SK-N-SH treated with all-trans-retinoic acid at 6 μM for 48 hours (cell line): Measurements from ENCODE around the gene RNF212B.
"Not testable (repeated sequence)": the region's sequence is repeated elsewhere in the genome, so short reads cannot be mapped to it uniquely, and the experiment has no call there.

Experiments
- ATAC-seq: fragments of 200-7000 bp; cut with Tn5 transposase; 3 replicates; pipeline ENCODE4 v1.9.1; 2020; ENCODE audit warnings: mild to moderate bottlenecking, moderate library complexity
- ARNTL ChIP-seq: fragments of 450-650 bp; formaldehyde crosslinking; IDR thresholded peaks from 2 replicates; pipeline ENCODE4 v1.5.0; 2020; ENCODE audit warnings: low read depth, mild to moderate bottlenecking, moderate library complexity, borderline replicate concordance
- BACH2 ChIP-seq: fragments of 250-450 bp; sonication (Bioruptor Pico); IDR thresholded peaks from 2 replicates; pipeline ENCODE4 v1.9.0; 2021; ENCODE audit warnings: mild to moderate bottlenecking, borderline replicate concordance
- CREB5 ChIP-seq: fragments of 250-450 bp; sonication (Bioruptor Pico); IDR thresholded peaks from 2 replicates; pipeline ENCODE4 v1.5.1; 2020; ENCODE audit warnings: low read depth, mild to moderate bottlenecking, moderate library complexity
- CSDC2 ChIP-seq: fragments of 250-450 bp; sonication (Bioruptor Pico); IDR thresholded peaks from 2 replicates; pipeline ENCODE4 v1.5.0; 2020; ENCODE audit warnings: mild to moderate bottlenecking, moderate library complexity
- ISL1 ChIP-seq: fragments of 250-450 bp; sonication (Bioruptor Pico); IDR thresholded peaks from 2 replicates; pipeline ENCODE4 v2.1.2; 2022; ENCODE audit warnings: mild to moderate bottlenecking, moderate library complexity
- OSR1 ChIP-seq: fragments of 250-450 bp; sonication (Bioruptor Pico); IDR thresholded peaks from 2 replicates; pipeline ENCODE4 v1.8.0; 2022; ENCODE audit warnings: moderate library complexity, mild to moderate bottlenecking, inconsistent platforms
- PPARA ChIP-seq: fragments of 250-450 bp; sonication (Bioruptor Pico); IDR thresholded peaks from 2 replicates; pipeline ENCODE4 v1.5.0; 2020; ENCODE audit warnings: mild to moderate bottlenecking, borderline replicate concordance
- RARB ChIP-seq: fragments of 250-450 bp; sonication (Bioruptor Pico); IDR thresholded peaks from 2 replicates; pipeline ENCODE4 v1.8.0; 2021; ENCODE audit warnings: mild to moderate bottlenecking, moderate library complexity
- SNAI2 ChIP-seq: fragments of 250-450 bp; sonication (Bioruptor Pico); IDR thresholded peaks from 2 replicates; pipeline ENCODE4 v1.5.0; 2020; ENCODE audit warnings: mild to moderate bottlenecking, moderate library complexity
- TCF4 ChIP-seq: fragments of 250-450 bp; sonication (Bioruptor Pico); IDR thresholded peaks from 2 replicates; pipeline ENCODE4 v1.8.0; 2021; ENCODE audit warnings: mild to moderate bottlenecking, moderate library complexity, borderline replicate concordance
- TSHZ2 ChIP-seq: fragments of 250-450 bp; sonication (Bioruptor Pico); IDR thresholded peaks from 2 replicates; pipeline ENCODE4 v1.5.0; 2020; ENCODE audit warnings: mild to moderate bottlenecking, moderate library complexity
- ZC3H10 ChIP-seq: fragments of 250-450 bp; sonication (Bioruptor Pico); IDR thresholded peaks from 2 replicates; pipeline ENCODE4 v1.5.1; 2021; ENCODE audit warnings: mild to moderate bottlenecking, moderate library complexity
- ZFP3 ChIP-seq: fragments of 250-450 bp; sonication (Bioruptor Pico); IDR thresholded peaks from 2 replicates; pipeline ENCODE4 v1.5.0; 2020; ENCODE audit warnings: mild to moderate bottlenecking, moderate library complexity
- ZFP30 ChIP-seq: fragments of 450-650 bp; formaldehyde crosslinking; IDR thresholded peaks from 2 replicates; pipeline ENCODE4 v1.5.0; 2022; ENCODE audit warnings: mild to moderate bottlenecking, moderate library complexity
- ZNF70 ChIP-seq: fragments of 450-650 bp; formaldehyde crosslinking; IDR thresholded peaks from 2 replicates; pipeline ENCODE4 v1.5.0; 2020; ENCODE audit warnings: mild to moderate bottlenecking, moderate library complexity
- ZNF8 ChIP-seq: fragments of 450-650 bp; formaldehyde crosslinking; IDR thresholded peaks from 2 replicates; pipeline ENCODE4 v1.5.0; 2020; ENCODE audit warnings: mild to moderate bottlenecking, moderate library complexity
- TF ChIP-seq, protein P1 (sequence below): fragments of 250-450 bp; sonication (Bioruptor Pico); IDR thresholded peaks from 2 replicates; pipeline ENCODE4 v1.8.0; 2021; ENCODE audit warnings: low read depth, mild to moderate bottlenecking, moderate library complexity, borderline replicate concordance
- TF ChIP-seq, protein P2 (sequence below): fragments of 250-450 bp; sonication (Bioruptor Pico); IDR thresholded peaks from 2 replicates; pipeline ENCODE4 v1.5.1; 2021; ENCODE audit warnings: mild to moderate bottlenecking, moderate library complexity

Gene RNF212B

DNA sequence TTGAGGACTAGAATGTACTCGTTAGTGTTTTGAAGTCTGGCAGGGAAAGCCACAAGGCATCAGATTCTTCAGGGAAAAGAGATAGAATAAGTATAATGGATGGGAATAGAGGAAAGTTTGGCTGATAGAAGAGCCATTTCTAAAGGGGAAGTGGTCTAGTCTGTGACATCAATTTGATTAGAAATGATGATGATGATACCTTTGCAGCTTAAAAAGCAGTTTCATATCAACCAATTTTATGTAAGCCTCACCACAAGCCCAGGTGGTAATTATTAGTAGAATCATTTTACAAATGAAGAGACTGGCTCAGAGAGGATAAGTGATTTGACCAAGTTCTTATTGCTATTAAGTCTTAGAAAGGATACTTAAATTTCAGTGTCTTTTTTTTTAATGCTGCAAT is 2.9 kb downstream of the RNF212B start:
- ATAC-seq, result no peak

DNA sequence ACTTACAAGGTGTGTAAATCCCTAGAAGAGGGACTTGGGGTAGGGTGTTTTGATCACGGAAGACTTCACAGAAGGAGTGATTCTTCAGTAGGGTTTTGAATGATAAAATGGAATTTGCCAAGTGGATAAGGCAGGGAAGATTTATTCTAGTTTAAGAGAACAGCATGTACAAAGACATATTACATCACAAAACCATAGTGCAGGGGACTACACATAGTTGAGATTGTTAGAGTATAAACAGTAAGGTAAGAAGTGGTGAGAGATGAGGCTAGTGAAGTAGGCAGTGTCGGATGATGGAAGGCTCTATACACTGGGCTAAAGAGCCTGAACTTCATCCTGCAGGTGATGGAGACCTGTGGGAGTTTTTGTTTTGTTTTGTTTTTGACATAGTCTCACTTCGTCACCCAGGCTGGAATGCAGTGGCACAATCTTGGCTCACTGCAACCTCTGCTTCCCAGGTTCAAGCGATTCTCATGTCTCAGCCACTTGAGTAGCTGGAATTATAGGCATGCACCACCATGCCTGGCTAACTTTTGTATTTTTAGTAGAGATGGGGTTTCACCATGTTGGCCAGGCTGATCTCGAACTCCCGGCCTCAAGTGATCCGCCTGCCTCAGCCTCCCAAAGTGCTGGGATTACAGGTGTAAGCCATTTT is 3.5 kb downstream of the RNF212B start:
- ATAC-seq, result not testable (repeated sequence)

More for the DNA sequence above, 2.9 kb downstream of the RNF212B start:
- TF ChIP-seq, protein P1, sequence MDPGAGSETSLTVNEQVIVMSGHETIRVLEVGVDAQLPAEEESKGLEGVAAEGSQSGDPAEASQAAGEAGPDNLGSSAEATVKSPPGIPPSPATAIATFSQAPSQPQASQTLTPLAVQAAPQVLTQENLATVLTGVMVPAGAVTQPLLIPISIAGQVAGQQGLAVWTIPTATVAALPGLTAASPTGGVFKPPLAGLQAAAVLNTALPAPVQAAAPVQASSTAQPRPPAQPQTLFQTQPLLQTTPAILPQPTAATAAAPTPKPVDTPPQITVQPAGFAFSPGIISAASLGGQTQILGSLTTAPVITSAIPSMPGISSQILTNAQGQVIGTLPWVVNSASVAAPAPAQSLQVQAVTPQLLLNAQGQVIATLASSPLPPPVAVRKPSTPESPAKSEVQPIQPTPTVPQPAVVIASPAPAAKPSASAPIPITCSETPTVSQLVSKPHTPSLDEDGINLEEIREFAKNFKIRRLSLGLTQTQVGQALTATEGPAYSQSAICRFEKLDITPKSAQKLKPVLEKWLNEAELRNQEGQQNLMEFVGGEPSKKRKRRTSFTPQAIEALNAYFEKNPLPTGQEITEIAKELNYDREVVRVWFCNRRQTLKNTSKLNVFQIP (CRISPR knock-in tag), result no peak
- TF ChIP-seq ZNF70 (CRISPR knock-in tag), result no peak
- TF ChIP-seq PPARA (CRISPR knock-in tag), result no peak
- TF ChIP-seq SNAI2 (CRISPR knock-in tag), result no peak
- TF ChIP-seq ISL1 (CRISPR knock-in tag), result no peak
- no peak for TF ChIP-seq ZNF8

- ATAC-seq, result no peak
- TF ChIP-seq ZNF8, result no peak
- no peak for TF ChIP-seq PPARA (CRISPR knock-in tag)
- no peak for TF ChIP-seq TCF4
- TF ChIP-seq TSHZ2, result no peak
- no peak for TF ChIP-seq ARNTL
- no peak for TF ChIP-seq ZC3H10 (CRISPR knock-in tag)
- TF ChIP-seq ZFP30, result no peak
- no peak for TF ChIP-seq CSDC2
Observed at GRCh38 chr14:23242076-23242475, 4.3 kb downstream of the RNF212B start.

DNA sequence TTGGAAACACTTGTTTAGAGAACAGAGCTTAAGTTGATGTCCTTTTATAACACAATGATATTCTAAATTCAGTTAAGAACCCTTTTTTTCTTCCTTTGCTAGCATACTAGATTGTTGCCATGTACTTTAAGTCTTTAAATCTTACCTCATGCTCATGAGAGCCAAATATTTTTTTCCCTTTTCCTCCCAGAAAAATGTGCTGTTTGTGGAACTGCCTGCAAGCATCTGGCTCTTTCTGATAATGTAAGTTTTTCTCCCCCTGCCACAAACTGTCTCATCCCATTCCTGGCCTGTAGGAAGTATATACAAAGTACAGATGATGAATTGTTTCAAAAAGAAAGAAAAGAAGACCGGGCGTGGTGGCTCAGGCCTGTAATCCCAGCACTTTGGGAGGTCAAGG is 5.3 kb downstream of the RNF212B start:
- no peak for ATAC-seq

DNA sequence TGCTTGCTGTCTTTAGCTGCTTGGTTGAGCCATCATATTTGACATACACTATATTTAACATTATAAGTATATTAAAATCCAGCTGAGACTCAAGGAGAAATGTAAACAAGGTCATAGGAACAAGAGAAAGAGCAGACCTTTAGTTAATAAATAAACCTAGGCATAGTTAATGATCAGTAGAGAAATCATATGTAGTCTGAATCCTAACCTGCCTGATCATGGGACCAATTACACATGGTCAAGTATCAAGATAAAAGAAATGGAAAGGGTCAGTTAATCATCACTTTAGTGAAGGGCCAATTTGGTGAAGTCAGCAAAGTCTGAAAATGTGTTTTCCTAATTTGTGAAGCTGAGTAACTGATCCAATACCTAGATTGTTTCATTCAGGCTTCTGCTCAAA is 7.5 kb downstream of the RNF212B start:
- TF ChIP-seq, protein P2, sequence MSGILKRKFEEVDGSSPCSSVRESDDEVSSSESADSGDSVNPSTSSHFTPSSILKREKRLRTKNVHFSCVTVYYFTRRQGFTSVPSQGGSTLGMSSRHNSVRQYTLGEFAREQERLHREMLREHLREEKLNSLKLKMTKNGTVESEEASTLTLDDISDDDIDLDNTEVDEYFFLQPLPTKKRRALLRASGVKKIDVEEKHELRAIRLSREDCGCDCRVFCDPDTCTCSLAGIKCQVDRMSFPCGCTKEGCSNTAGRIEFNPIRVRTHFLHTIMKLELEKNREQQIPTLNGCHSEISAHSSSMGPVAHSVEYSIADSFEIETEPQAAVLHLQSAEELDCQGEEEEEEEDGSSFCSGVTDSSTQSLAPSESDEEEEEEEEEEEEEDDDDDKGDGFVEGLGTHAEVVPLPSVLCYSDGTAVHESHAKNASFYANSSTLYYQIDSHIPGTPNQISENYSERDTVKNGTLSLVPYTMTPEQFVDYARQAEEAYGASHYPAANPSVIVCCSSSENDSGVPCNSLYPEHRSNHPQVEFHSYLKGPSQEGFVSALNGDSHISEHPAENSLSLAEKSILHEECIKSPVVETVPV (CRISPR knock-in tag), result no peak
- no peak for TF ChIP-seq SNAI2 (CRISPR knock-in tag)
- ATAC-seq, result no peak

More for the DNA sequence above, 5.3 kb downstream of the RNF212B start:
- TF ChIP-seq, protein P1 (CRISPR knock-in tag), result no peak
- TF ChIP-seq ZNF8 (no peak), CREB5 (CRISPR knock-in tag) (no peak), BACH2 (CRISPR knock-in tag) (no peak), OSR1 (no peak), RARB (no peak), ZFP3 (CRISPR knock-in tag) (no peak), CSDC2 (no peak), PPARA (CRISPR knock-in tag) (no peak), SNAI2 (CRISPR knock-in tag) (no peak)
